HepG2 (cell line): ENCODE data around the gene TECTB. TPM values are rescaled to one million over a fixed set of nuclear protein-coding genes. Genes with fewer than 3 reads are reported as not detected.

Experiments used
- E2F2 ChIP-seq: sonication (generic); formaldehyde crosslinking; IDR thresholded peaks from 2 replicates; pipeline ENCODE4 v1.4.0; 2020; ENCODE audit warnings: missing genetic modification reagents, borderline replicate concordance
- EED ChIP-seq: sonication (generic); formaldehyde crosslinking; IDR thresholded peaks from 2 replicates; pipeline ENCODE4 v1.5.0; 2020; ENCODE audit warnings: mild to moderate bottlenecking, missing genetic modification reagents
- HNF4G ChIP-seq, 2 experiments: sonication (generic) in 1 of 2; formaldehyde crosslinking in 1 of 2; IDR thresholded peaks; 2 replicates each; pipeline versions ENCODE4 v1.4.0 to v1.6.1; 2011 to 2020; ENCODE audit warnings: borderline replicate concordance in 2 of 2, low read depth in 2 of 2, mild to moderate bottlenecking in 2 of 2, low read length in 1 of 2, missing genetic modification reagents in 1 of 2, moderate library complexity in 1 of 2
- KLF13 ChIP-seq: sonication (generic); formaldehyde crosslinking; IDR thresholded peaks from 2 replicates; pipeline ENCODE4 v1.4.0; 2020; ENCODE audit warnings: mild to moderate bottlenecking, missing genetic modification reagents
- MAFF ChIP-seq: IDR thresholded peaks from 2 replicates; pipeline ENCODE4 v1.6.1; 2011; ENCODE audit warnings: low read depth, low read length, improper control_type of control experiment
- MBNL3 ChIP-seq: fragments of 250-450 bp; sonication (Bioruptor Pico); conservative IDR thresholded peaks from 2 replicates; pipeline ENCODE4 v1.8.0; 2022; ENCODE audit warnings: mild to moderate bottlenecking, inconsistent platforms
- MTERF4 ChIP-seq: sonication (generic); formaldehyde crosslinking; IDR thresholded peaks from 2 replicates; pipeline ENCODE4 v1.8.0; 2023; ENCODE audit warnings: mild to moderate bottlenecking, missing genetic modification reagents
- NFRKB ChIP-seq: fragments of 450-650 bp; IDR thresholded peaks from 2 replicates; pipeline ENCODE4 v1.6.1; 2017
- NPAS2 ChIP-seq: sonication (generic); formaldehyde crosslinking; IDR thresholded peaks from 2 replicates; pipeline ENCODE4 v1.8.0; 2022; ENCODE audit warnings: mild to moderate bottlenecking, missing genetic modification reagents, borderline replicate concordance
- NR1H2 ChIP-seq: sonication (generic); formaldehyde crosslinking; IDR thresholded peaks from 2 replicates; pipeline ENCODE4 v1.8.1; 2022; ENCODE audit warnings: low read depth, missing genetic modification reagents, borderline replicate concordance
- SIN3B ChIP-seq: fragments of 150-350 bp; IDR thresholded peaks from 2 replicates; pipeline ENCODE4 v1.6.1; 2014; ENCODE audit warnings: low read length
- STAT6 ChIP-seq: sonication (generic); formaldehyde crosslinking; IDR thresholded peaks from 2 replicates; pipeline ENCODE4 v1.4.0; 2020; ENCODE audit warnings: missing genetic modification reagents, mild to moderate bottlenecking, borderline replicate concordance
- ZBTB7B ChIP-seq: sonication (generic); formaldehyde crosslinking; IDR thresholded peaks from 2 replicates; pipeline ENCODE4 v1.4.0; 2020; ENCODE audit warnings: missing genetic modification reagents
- ZFX ChIP-seq: sonication (generic); formaldehyde crosslinking; IDR thresholded peaks from 2 replicates; pipeline ENCODE4 v1.4.0; 2020; ENCODE audit warnings: mild to moderate bottlenecking, low read depth, missing genetic modification reagents, moderate library complexity
- ZNF180 ChIP-seq: sonication (generic); formaldehyde crosslinking; IDR thresholded peaks from 2 replicates; pipeline ENCODE4 v1.4.0; 2020; ENCODE audit warnings: low read depth, missing genetic modification reagents, borderline replicate concordance
- ZNF207 ChIP-seq: fragments of 450-650 bp; IDR thresholded peaks from 2 replicates; pipeline ENCODE4 v1.6.1; 2016; ENCODE audit warnings: antibody characterized with exemption, borderline replicate concordance
- ZNF225 ChIP-seq: sonication (generic); formaldehyde crosslinking; IDR thresholded peaks from 2 replicates; pipeline ENCODE4 v1.4.0; 2020; ENCODE audit warnings: mild to moderate bottlenecking, missing genetic modification reagents
- ZNF251 ChIP-seq: sonication (generic); formaldehyde crosslinking; IDR thresholded peaks from 2 replicates; pipeline ENCODE4 v1.9.0; 2021; ENCODE audit warnings: mild to moderate bottlenecking, missing genetic modification reagents
- ZNF3 ChIP-seq: IDR thresholded peaks from 2 replicates; pipeline ENCODE4 v1.7.0; 2017; ENCODE audit warnings: inconsistent platforms
- ZNF414 ChIP-seq: sonication (generic); formaldehyde crosslinking; IDR thresholded peaks from 2 replicates; pipeline ENCODE4 v1.5.0; 2020; ENCODE audit warnings: missing genetic modification reagents
- ZNF431 ChIP-seq: sonication (generic); formaldehyde crosslinking; IDR thresholded peaks from 2 replicates; pipeline ENCODE4 v1.9.0; 2022; ENCODE audit warnings: missing genetic modification reagents, low read depth, mild to moderate bottlenecking, borderline replicate concordance
- ZNF510 ChIP-seq: sonication (generic); formaldehyde crosslinking; IDR thresholded peaks from 2 replicates; pipeline ENCODE4 v1.4.0; 2020; ENCODE audit warnings: low read depth, mild to moderate bottlenecking, missing genetic modification reagents
- ZNF552 ChIP-seq: sonication (generic); formaldehyde crosslinking; IDR thresholded peaks from 2 replicates; pipeline ENCODE4 v1.9.0; 2022; ENCODE audit warnings: missing genetic modification reagents, mild to moderate bottlenecking, borderline replicate concordance
- ZNF577 ChIP-seq: sonication (generic); formaldehyde crosslinking; IDR thresholded peaks from 2 replicates; pipeline ENCODE4 v1.4.0; 2020; ENCODE audit warnings: mild to moderate bottlenecking, low read depth, missing genetic modification reagents, borderline replicate concordance
- ZNF616 ChIP-seq: sonication (generic); formaldehyde crosslinking; IDR thresholded peaks from 2 replicates; pipeline ENCODE4 v1.5.0; 2020; ENCODE audit warnings: low read depth, mild to moderate bottlenecking, missing genetic modification reagents
- ZNF720 ChIP-seq: sonication (generic); formaldehyde crosslinking; IDR thresholded peaks from 2 replicates; pipeline ENCODE4 v1.4.0; 2020; ENCODE audit warnings: missing genetic modification reagents
- polyA plus RNA-seq, 8 experiments: library from polyadenylated mRNA; depleted of rRNA in 3 of 8; stranded (reverse) in 7 of 8; unstranded in 1 of 8; fragments of >200 nt; fragmentation: Illumina TruSeq in 4 of 8; extraction: Trizol in 4 of 8; gene quantifications; 2 replicates each; pipeline versions ENCODE4 v1.2.1 to v1.2.3, GENCODE V29; 2011 to 2016; ENCODE audit warnings: low read depth in 4 of 8, missing spikeins in 1 of 8, mixed read lengths in 1 of 8; ENCODE audit not compliant: insufficient read depth in 1 of 8
- total RNA-seq, 5 experiments: library from RNA; depleted of rRNA; stranded (reverse); fragments of >200 nt; fragmentation: Illumina TruSeq; extraction: Trizol; gene quantifications; 2 replicates each; pipeline ENCODE4 v1.2.3, GENCODE V29; 2016; ENCODE audit warnings: low read depth in 1 of 5

Gene TECTB
- total and polyA plus RNA-seq, 2 of the 13 experiments (the other 11 are each of a cell fraction or from before 2014, with no cell fraction given) = 0.78 to 1.8 TPM

- TF ChIP-seq STAT6 (peak; percentile 99), MTERF4 (0 out of 2 replicates have a peak, but pooled peaks have one; percentile 67), ZNF207 (no peak), ZNF414 (CRISPR knock-in tag) (peak; percentile 88), KLF13 (no peak), ZNF720 (CRISPR knock-in tag) (no peak), ZNF577 (CRISPR knock-in tag) (no peak), SIN3B (no peak), MAFF (peak; percentile 77), NR1H2 (CRISPR knock-in tag) (no peak), ZNF616 (CRISPR knock-in tag) (no peak), ZNF251 (CRISPR knock-in tag) (no peak), E2F2 (CRISPR knock-in tag) (no peak), ZNF552 (no peak), HNF4G (IDR thresholded peaks at IDR 0.05; ENCODE audit: borderline replicate concordance, low read depth, low read length) (peak; percentile 96), HNF4G (CRISPR knock-in tag; IDR thresholded peaks at IDR 0.05; ENCODE audit: borderline replicate concordance, low read depth) (peak; percentile 98), EED (CRISPR knock-in tag) (no peak), ZNF180 (CRISPR knock-in tag) (no peak), ZNF3 (0 out of 2 replicates have a peak, but pooled peaks have one; percentile 73), ZNF225 (CRISPR knock-in tag) (no peak; the same call in 1 of the 2 replicates), MBNL3 (no peak), NFRKB (no peak), ZNF510 (CRISPR knock-in tag) (peak; percentile 91; the same call in 1 of the 2 replicates), NPAS2 (CRISPR knock-in tag) (no peak), ZNF431 (no peak; the same call in 1 of the 2 replicates), ZFX (CRISPR knock-in tag) (peak; percentile 58; the same call in 1 of the 2 replicates), ZBTB7B (CRISPR knock-in tag) (peak; percentile 88)
Measured at GRCh38 chr10:112261281-112261822, 21.8 kb upstream of the TECTB start (continued).
